Nephron progenitor cell (in vitro differentiated cells): Measurements from ENCODE around the gene MAT2A.
A peak's percentile ranks its signal among the peaks of the same experiment; 100 is the strongest.

Source experiments
- DNase-seq: peaks from one replicate; pipeline ENCODE4 v3.0.0; 2021
- H3K27ac Mint-ChIP-seq: 2 replicates; pipeline ENCODE4 v1.8.0; 2021; ENCODE audit warnings: mild to moderate bottlenecking, moderate library complexity, mixed read lengths
- H3K27me3 Mint-ChIP-seq: 2 replicates; pipeline ENCODE4 v1.8.0; 2021; ENCODE audit warnings: mild to moderate bottlenecking, low read depth, mixed read lengths; ENCODE audit not compliant: poor library complexity
- H3K36me3 Mint-ChIP-seq: 2 replicates; pipeline ENCODE4 v1.8.0; 2021; ENCODE audit warnings: low read depth, mixed read lengths
- H3K4me1 Mint-ChIP-seq: 2 replicates; pipeline ENCODE4 v1.8.0; 2021; ENCODE audit warnings: mixed read lengths
- H3K4me3 Mint-ChIP-seq: 2 replicates; pipeline ENCODE4 v1.8.0; 2021; ENCODE audit warnings: mild to moderate bottlenecking, moderate library complexity, mixed read lengths
- H3K9me3 Mint-ChIP-seq: 2 replicates; pipeline ENCODE4 v1.8.0; 2021; ENCODE audit warnings: mild to moderate bottlenecking, moderate library complexity, mixed read lengths
- CTCF ChIP-seq: fragments of 200-600 bp; sonication (generic); IDR thresholded peaks from 2 replicates; pipeline ENCODE4 v1.5.0; 2021; ENCODE audit warnings: antibody characterized with exemption

Gene MAT2A

GRCh38 chr2:85506768-85507181 is 32.2 kb upstream of the MAT2A start:
- Mint-ChIP-seq H3K27me3 (peaks cover 5% of the 10 kb centered on the region), H3K27ac (no peak overlapping the region), H3K9me3 (peaks cover 5% of the 10 kb centered on the region), H3K36me3 (no peaks in the 10 kb centered on the region), H3K4me3 (no peak overlapping the region), H3K4me1 (peaks cover 24% of the 10 kb centered on the region)
- DNase-seq: no peak
- TF ChIP-seq CTCF: no peak

- TF ChIP-seq CTCF: no peak
- no peak overlapping the region for H3K4me3 Mint-ChIP-seq
- H3K9me3 Mint-ChIP-seq: peaks cover 5% of the 10 kb centered on the region
- H3K27ac Mint-ChIP-seq: no peak overlapping the region
- no peak for DNase-seq
- H3K36me3 Mint-ChIP-seq: no peaks in the 10 kb centered on the region
- H3K27me3 Mint-ChIP-seq: peaks cover 2% of the 10 kb centered on the region
- H3K4me1 Mint-ChIP-seq: peaks cover 2% of the 10 kb centered on the region
Measured at GRCh38 chr2:85511008-85511811, 27.8 kb upstream of the MAT2A start.

- peaks cover 7% of the 10 kb centered on the region for H3K27me3 Mint-ChIP-seq
- H3K4me3 Mint-ChIP-seq: no peak overlapping the region
- no peak for TF ChIP-seq CTCF
- H3K36me3 Mint-ChIP-seq: no peaks in the 10 kb centered on the region
- H3K4me1 Mint-ChIP-seq: peaks cover 9% of the 10 kb centered on the region
- no peak overlapping the region for H3K27ac Mint-ChIP-seq
- no peak for DNase-seq
- peaks cover 5% of the 10 kb centered on the region for H3K9me3 Mint-ChIP-seq
Measured at GRCh38 chr2:85514323-85514722, 24.6 kb upstream of the MAT2A start.

GRCh38 chr2:85516653-85517389 is 22.1 kb upstream of the MAT2A start:
- Mint-ChIP-seq H3K27me3 (peaks cover 5% of the 10 kb centered on the region), H3K9me3 (no peaks in the 10 kb centered on the region), H3K4me3 (no peak overlapping the region), H3K27ac (peak overlapping the region; percentile 17), H3K36me3 (no peaks in the 10 kb centered on the region), H3K4me1 (peaks cover 9% of the 10 kb centered on the region)
- DNase-seq: no peak
- no peak for TF ChIP-seq CTCF

- H3K9me3 Mint-ChIP-seq: no peaks in the 10 kb centered on the region
- no peak for DNase-seq
- no peaks in the 10 kb centered on the region for H3K36me3 Mint-ChIP-seq
- H3K27me3 Mint-ChIP-seq: peaks cover 7% of the 10 kb centered on the region
- H3K27ac Mint-ChIP-seq: no peak overlapping the region
- H3K4me3 Mint-ChIP-seq: no peak overlapping the region
- no peak for TF ChIP-seq CTCF
- H3K4me1 Mint-ChIP-seq: peaks cover 46% of the 10 kb centered on the region
Measured at GRCh38 chr2:85522090-85522647, 16.8 kb upstream of the MAT2A start.
